GM12878 (cell line): ENCODE results near the gene B3GNT7. TPM values are rescaled to one million over a fixed set of nuclear protein-coding genes. Genes with fewer than 3 reads are reported as not detected.

ENCODE experiments used
- ATAC-seq: fragments of 200-7000 bp; cut with Tn5 transposase; 3 replicates; pipeline ENCODE4 v1.9.1; 2020; ENCODE audit warnings: mild to moderate bottlenecking, moderate library complexity
- BruUV-seq: library from RNA; stranded (reverse); fragments of 400-500 nt; replicated peaks from 2 replicates; lab custom pipeline; 2021; lab: Mats Ljungman, UMichigan
- CTCF ChIA-PET: fragments of 300-600 bp; sonication (Branson Sonifier 250); formaldehyde crosslinking; extraction: SDS; loops from one replicate; lab custom pipeline; 2021; ENCODE audit warnings: inconsistent platforms; lab: Yijun Ruan, JAX
- POLR2A ChIA-PET: fragments of 350-600 bp; formaldehyde crosslinking; extraction: SDS; loops from one replicate; lab custom pipeline; 2021; ENCODE audit warnings: inconsistent platforms; lab: Charles Lee
- RAD21 ChIA-PET: fragments of 300-600 bp; sonication (Branson Sonifier 250); formaldehyde crosslinking; loops from one replicate; lab custom pipeline; 2023; ENCODE audit warnings: antibody characterized with exemption; ENCODE audit not compliant: unreplicated experiment; lab: Charles Lee
- SMC1A ChIA-PET: fragments of 300-600 bp; sonication (Branson Sonifier 250); formaldehyde crosslinking; loops from one replicate; lab custom pipeline; 2023; ENCODE audit not compliant: unreplicated experiment, uncharacterized antibody; lab: Charles Lee
- DNase-seq: peaks from one replicate; pipeline ENCODE4 v3.0.0-alpha.2; 2011; ENCODE audit warnings: low read depth, low spot score
- FAIRE-seq: peaks from 3 replicates; lab custom pipeline; 2011; peaks lifted over from hg19 to GRCh38; lab: Jason Lieb, UNC
- H2AFZ ChIP-seq: 2 replicates; pipeline ENCODE4 v1.6.0; 2011; ENCODE audit warnings: low read depth, low read length, control low read depth; ENCODE audit not compliant: control insufficient read depth
- H3K27ac ChIP-seq: 2 replicates; pipeline ENCODE4 v1.5.1; 2011; ENCODE audit warnings: control low read depth; ENCODE audit not compliant: control insufficient read depth, insufficient read depth
- H3K27me3 ChIP-seq, 2 experiments: replicated peaks in 1 of 2; 2 replicates each; pipeline versions ENCODE4 v1.6.0 to v1.6.1; 2011; ENCODE audit warnings: low read length in 1 of 2; ENCODE audit not compliant: control insufficient read depth in 2 of 2, insufficient read depth in 2 of 2
- H3K36me3 ChIP-seq, 2 experiments: 2 replicates each; pipeline ENCODE4 v1.5.1; 2011; ENCODE audit warnings: low read length in 1 of 2; ENCODE audit not compliant: control insufficient read depth in 2 of 2, insufficient read depth in 2 of 2
- H3K4me1 ChIP-seq: 2 replicates; pipeline ENCODE4 v1.6.1; 2011; ENCODE audit warnings: mild to moderate bottlenecking, low read length, moderate library complexity, mixed read lengths; ENCODE audit not compliant: control insufficient read depth, insufficient read depth
- H3K4me2 ChIP-seq: 2 replicates; pipeline ENCODE4 v1.6.0; 2011; ENCODE audit warnings: control low read depth; ENCODE audit not compliant: control insufficient read depth, insufficient read depth
- H3K4me3 ChIP-seq: fragments of 200-600 bp; sonication (generic); 2 replicates; pipeline ENCODE4 v1.5.1; 2016
- H3K79me2 ChIP-seq: 2 replicates; pipeline ENCODE4 v1.6.0; 2011; ENCODE audit warnings: low read length; ENCODE audit not compliant: control insufficient read depth, insufficient read depth
- H3K9ac ChIP-seq: 2 replicates; pipeline ENCODE4 v1.8.0; 2011; ENCODE audit warnings: low read length, control low read depth, mixed read lengths; ENCODE audit not compliant: control insufficient read depth, insufficient read depth
- H3K9me3 ChIP-seq: replicated peaks from 3 replicates; pipeline ENCODE4 v1.5.1; 2011; ENCODE audit warnings: mild to moderate bottlenecking, low read length; ENCODE audit not compliant: control insufficient read depth, insufficient read depth
- H4K20me1 ChIP-seq: 2 replicates; pipeline ENCODE4 v1.6.0; 2011; ENCODE audit not compliant: control insufficient read depth, insufficient read depth
- CEBPZ ChIP-seq: fragments of 150-350 bp; IDR thresholded peaks from 2 replicates; pipeline ENCODE4 v1.6.1; 2016; ENCODE audit warnings: low read depth, low read length
- CUX1 ChIP-seq: IDR thresholded peaks from 2 replicates; pipeline ENCODE4 v1.6.1; 2012; ENCODE audit warnings: improper control_type of control experiment, low read depth, low read length; ENCODE audit not compliant: insufficient replicate concordance
- EGR1 ChIP-seq, 2 experiments: IDR thresholded peaks; 1 replicate in 1 of 2; 2 replicates in 1 of 2; pipeline ENCODE4 v1.6.1; 2011 to 2012; ENCODE audit warnings: low read depth in 2 of 2, low read length in 2 of 2, borderline replicate concordance in 1 of 2, mild to moderate bottlenecking in 1 of 2, moderate library complexity in 1 of 2
- IRF4 ChIP-seq: IDR thresholded peaks from 2 replicates; pipeline ENCODE4 v1.6.1; 2011; ENCODE audit warnings: low read depth, low read length
- SMAD1 ChIP-seq: fragments of 450-650 bp; IDR thresholded peaks from 2 replicates; pipeline ENCODE4 v1.6.1; 2018; ENCODE audit warnings: mild to moderate bottlenecking, low read depth; ENCODE audit not compliant: partially characterized antibody
- TCF3 ChIP-seq: IDR thresholded peaks from 2 replicates; pipeline ENCODE4 v1.6.1; 2012; ENCODE audit warnings: low read depth, mild to moderate bottlenecking, low read length, borderline replicate concordance; ENCODE audit not compliant: insufficient read depth
- WGBS: methylation state at CpG from one replicate; pipeline ENCODE4 v1.1.6; 2016; ENCODE audit warnings: low lambda C conversion rate; ENCODE audit not compliant: insufficient replicate concordance, insufficient coverage; ENCODE audit errors: missing lambda C conversion rate; 5-methylcytosine and 5-hydroxymethylcytosine counted together
- in situ Hi-C: fragments of 300-500 bp; cut with MboI; formaldehyde crosslinking; loops from 9 replicates; pipeline ENCODE4 v1.14.3; 2018; ENCODE audit warnings: mixed read lengths
- intact Hi-C: fragments of 100-400 bp; cut with micrococcal nuclease; formaldehyde crosslinking; loops from one replicate; pipeline ENCODE4 v1.14.2; 2022; ENCODE audit not compliant: unreplicated experiment
- polyA plus RNA-seq, 11 experiments: library from polyadenylated mRNA; depleted of rRNA in 4 of 11; unstranded in 6 of 11; stranded (reverse) in 5 of 11; fragments of >200 nt; fragmentation: Nextera tagmentation in 4 of 11; fragmentation: Illumina TruSeq in 1 of 11; extraction: Ambion mirVana in 4 of 11; extraction: Trizol in 1 of 11; gene quantifications; 1 replicate in 1 of 11; 2 replicates in 10 of 11; pipeline versions ENCODE4 v1.2.1 to v1.2.3, GENCODE V29; 2011 to 2016; ENCODE audit warnings: inconsistent platforms in 2 of 11, missing spikeins in 2 of 11, low read depth in 1 of 11
- total RNA-seq, 4 experiments: library from RNA; depleted of rRNA in 3 of 4; stranded (reverse); fragments of >200 nt in 3 of 4; fragmentation: Illumina TruSeq in 1 of 4; extraction: Trizol in 1 of 4; gene quantifications; 2 replicates each; pipeline versions ENCODE4 v1.2.1 to v1.2.3, GENCODE V29; 2013 to 2021

The B3GNT7 gene
- total and polyA plus RNA-seq, 10 of the 15 experiments (the other 5 are each of a cell fraction or from before 2014, with no cell fraction given), result 0.91 to 12.6 (median 3.7) TPM

GRCh38 chr2:231397928-231398294 lies 2.4 kb downstream of the B3GNT7 start:
- H3K4me3 ChIP-seq, result no peak overlapping the region
- BruUV-seq, result no TSS peak
- ATAC-seq (no peak), DNase-seq (no peak), FAIRE-seq (no peak)
- CTCF ChIA-PET, result interaction anchor here (1.1 to 1.5 kb wide), 4 partner anchors 35 to 294 kb away, joined by 3 to 7 read pairs (median 3); no protein-coding TSS in a partner anchor
- peaks cover 0 to 4% of the 10 kb centered on the region in 2 experiments; a peak in 2 of 4 replicates for H3K36me3 ChIP-seq
- H4K20me1 ChIP-seq, result no peaks in the 10 kb centered on the region
- no peak overlapping the region for H3K4me2 ChIP-seq
- no peaks in the 10 kb centered on the region for H3K27me3 ChIP-seq
- SMC1A ChIA-PET, result interaction anchor here (1.0 to 6.3 kb wide), 3 partner anchors 101 to 170 kb away, joined by 3 to 66 read pairs (median 43); no protein-coding TSS in a partner anchor
- H2AFZ ChIP-seq, result no peak overlapping the region
- WGBS, result 97% methylated on average over 24 of the region's 28 CpGs
- in situ Hi-C loops, result no loop called here
- TF ChIP-seq IRF4 (no peak), EGR1 (IDR thresholded peaks at IDR 0.05; ENCODE audit: borderline replicate concordance in 1 of 2, low read depth in 2 of 2, low read length in 2 of 2) (no peak), CUX1 (no peak), CEBPZ (no peak), SMAD1 (no peak), TCF3 (no peak)
- H3K4me1 ChIP-seq, result peaks cover 36% of the 10 kb centered on the region
- H3K9me3 ChIP-seq, result no peaks in the 10 kb centered on the region
- intact Hi-C loops, result loop anchor here (10.0 kb wide), 2 partner anchors 267 to 573 kb away; no protein-coding TSS in a partner anchor
- POLR2A ChIA-PET, result no interaction called here
- peaks cover 27% of the 10 kb centered on the region for H3K79me2 ChIP-seq
- RAD21 ChIA-PET, result interaction anchor here (1.7 to 2.5 kb wide), 2 partner anchors 99 to 101 kb away, joined by 5 to 9 read pairs; no protein-coding TSS in a partner anchor
- H3K9ac ChIP-seq, result no peak overlapping the region
- no peak overlapping the region for H3K27ac ChIP-seq
